ENCODE results near the gene CKMT2.

Gene CKMT2

GRCh38 chr5:81219389-81219788 lies 13.7 kb upstream of the CKMT2 start:
- no peak for TF ChIP-seq CTCF (IDR thresholded peaks at IDR 0.05)

GRCh38 chr5:81222285-81222684 lies 10.8 kb upstream of the CKMT2 start:
- no peak for TF ChIP-seq CTCF (IDR thresholded peaks at IDR 0.05)

GRCh38 chr5:81225463-81225862 lies 7.7 kb upstream of the CKMT2 start:
- TF ChIP-seq CTCF (IDR thresholded peaks at IDR 0.05), result no peak

GRCh38 chr5:81226286-81226685 lies 6.8 kb upstream of the CKMT2 start:
- no peak for TF ChIP-seq CTCF (IDR thresholded peaks at IDR 0.05)

- no peak for TF ChIP-seq CTCF (IDR thresholded peaks at IDR 0.05)
Observed at GRCh38 chr5:81226949-81227348, 6.2 kb upstream of the CKMT2 start.

- no peak for TF ChIP-seq CTCF (IDR thresholded peaks at IDR 0.05)
Observed at GRCh38 chr5:81228084-81228483, 5.0 kb upstream of the CKMT2 start.

- TF ChIP-seq CTCF (IDR thresholded peaks at IDR 0.05), result no peak
Observed at GRCh38 chr5:81230416-81230815, 2.7 kb upstream of the CKMT2 start.

GRCh38 chr5:81232464-81233079 lies 550 bp upstream of the CKMT2 start:
- TF ChIP-seq CTCF (IDR thresholded peaks at IDR 0.05), result no peak

All from LNCAP (cell line).